Suprapubic skin (tissue), 4 donors: ENCODE data around the gene METTL16.

Experiments
- CTCF ChIP-seq, 2 donors: fragments of 200-600 bp in 1 of 2; fragments of 450-650 bp in 1 of 2; sonication (generic) in 1 of 2; IDR thresholded peaks; one replicate each; pipeline ENCODE4 v1.5.1; 2016 to 2019; ENCODE audit warnings: antibody characterized with exemption in 2 of 2, mild to moderate bottlenecking in 1 of 2, moderate library complexity in 1 of 2
- EP300 ChIP-seq: sonication (generic); formaldehyde crosslinking; IDR thresholded peaks from one replicate; pipeline ENCODE4 v1.6.1; 2017; ENCODE audit warnings: antibody characterized with exemption
- POLR2A ChIP-seq, 2 donors: fragments of 450-650 bp; IDR thresholded peaks; one replicate each; pipeline ENCODE4 v1.6.1; 2017; ENCODE audit warnings: antibody characterized with exemption in 2 of 2, mild to moderate bottlenecking in 2 of 2, moderate library complexity in 2 of 2
- POLR2AphosphoS5 ChIP-seq, 3 donors: sonication (generic); formaldehyde crosslinking; IDR thresholded peaks; one replicate each; pipeline ENCODE4 v1.6.1; 2017; ENCODE audit warnings: antibody characterized with exemption in 3 of 3

- TF ChIP-seq CTCF (IDR thresholded peaks at IDR 0.05) (no peak), POLR2A (IDR thresholded peaks at IDR 0.05) (no peak), POLR2AphosphoS5 (IDR thresholded peaks at IDR 0.05) (no peak), EP300 (no peak)
Observed at GRCh38 chr17:2421315-2422147, 90.2 kb downstream of the METTL16 start.
